WTC11 (cell line): ENCODE results near the gene TOP2A.

Source experiments
- ESRRA ChIP-seq: sonication (generic); formaldehyde crosslinking; IDR thresholded peaks from 2 replicates; pipeline ENCODE4 v1.8.1; 2022; ENCODE audit warnings: mild to moderate bottlenecking, missing genetic modification reagents, borderline replicate concordance
- MYBL2 ChIP-seq: sonication (generic); formaldehyde crosslinking; IDR thresholded peaks from 2 replicates; pipeline ENCODE4 v1.8.1; 2023; ENCODE audit warnings: mild to moderate bottlenecking, moderate library complexity, missing genetic modification reagents
- ZNF263 ChIP-seq: sonication (generic); formaldehyde crosslinking; IDR thresholded peaks from 2 replicates; pipeline ENCODE4 v1.8.1; 2022; ENCODE audit warnings: low read depth, mild to moderate bottlenecking, moderate library complexity, missing genetic modification reagents
- TF ChIP-seq, protein P1 (sequence below): sonication (generic); formaldehyde crosslinking; conservative IDR thresholded peaks from 2 replicates; pipeline ENCODE4 v1.8.1; 2022; ENCODE audit warnings: mild to moderate bottlenecking, missing genetic modification reagents

GRCh38 chr17:40417258-40417608 is 463 bp downstream of the TOP2A start:
- TF ChIP-seq ZNF263 (CRISPR knock-in tag) (no peak), MYBL2 (no peak), ESRRA (CRISPR knock-in tag) (no peak)
- TF ChIP-seq, protein P1, sequence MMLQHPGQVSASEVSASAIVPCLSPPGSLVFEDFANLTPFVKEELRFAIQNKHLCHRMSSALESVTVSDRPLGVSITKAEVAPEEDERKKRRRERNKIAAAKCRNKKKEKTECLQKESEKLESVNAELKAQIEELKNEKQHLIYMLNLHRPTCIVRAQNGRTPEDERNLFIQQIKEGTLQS (CRISPR knock-in tag), result no peak
